ENCODE results near the gene ELK3.
A peak's percentile ranks its signal among the peaks of the same experiment; 100 is the strongest.

Gene ELK3

DNA sequence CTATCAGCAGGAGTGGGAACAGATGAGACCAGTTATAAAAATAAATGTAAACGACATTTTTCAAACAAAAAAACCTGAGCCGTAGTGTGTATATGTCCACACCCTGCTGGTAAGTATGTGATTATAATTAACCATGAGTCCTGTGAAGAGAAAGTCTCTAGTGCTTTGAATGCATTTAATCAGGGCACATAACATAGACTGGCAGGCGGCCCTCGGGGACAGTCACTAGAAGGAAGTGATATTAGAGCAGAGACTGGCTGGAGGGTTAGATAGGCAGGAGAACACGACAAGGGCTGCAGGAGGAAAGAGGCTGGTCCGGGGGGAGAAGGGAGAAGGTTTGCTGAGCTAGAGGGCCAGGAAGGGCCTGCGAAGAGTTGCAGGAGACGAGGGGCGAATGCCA lies 23.8 kb upstream of the ELK3 start:
- H3K4me3 ChIP-seq (ENCODE audit: low read depth, low read length) = no peak overlapping the region
- no peak for TF ChIP-seq CTCF (IDR thresholded peaks at IDR 0.05; ENCODE audit: low read depth, low read length)
- in situ Hi-C loops (cut with HindIII; ENCODE audit: low sequenced_read_pairs) = no loop called here
- DNase-seq (ENCODE audit: low read depth, low spot score) = no peak

GRCh38 chr12:96170762-96171161 lies 23.4 kb upstream of the ELK3 start:
- in situ Hi-C loops (cut with HindIII; ENCODE audit: low sequenced_read_pairs) = no loop called here
- H3K4me3 ChIP-seq (ENCODE audit: low read depth, low read length) = no peak overlapping the region
- DNase-seq (ENCODE audit: low read depth, low spot score) = no peak
- no peak for TF ChIP-seq CTCF (IDR thresholded peaks at IDR 0.05; ENCODE audit: low read depth, low read length)

GRCh38 chr12:96171905-96172304 lies 22.3 kb upstream of the ELK3 start:
- DNase-seq (ENCODE audit: low read depth, low spot score) = no peak
- TF ChIP-seq CTCF (IDR thresholded peaks at IDR 0.05; ENCODE audit: low read depth, low read length) = no peak
- in situ Hi-C loops (cut with HindIII; ENCODE audit: low sequenced_read_pairs) = no loop called here
- H3K4me3 ChIP-seq (ENCODE audit: low read depth, low read length) = no peak overlapping the region

- in situ Hi-C loops (cut with HindIII; ENCODE audit: low sequenced_read_pairs) = no loop called here
- no peak for TF ChIP-seq CTCF (IDR thresholded peaks at IDR 0.05; ENCODE audit: low read depth, low read length)
- no peak for DNase-seq (ENCODE audit: low read depth, low spot score)
- H3K4me3 ChIP-seq (ENCODE audit: low read depth, low read length) = no peak overlapping the region
These were observed 21.2 kb upstream of the ELK3 start for GRCh38 chr12:96172981-96173380.

- in situ Hi-C loops (cut with HindIII; ENCODE audit: low sequenced_read_pairs) = no loop called here
These were observed 17.6 kb upstream of the ELK3 start for GRCh38 chr12:96176575-96176974.

DNA sequence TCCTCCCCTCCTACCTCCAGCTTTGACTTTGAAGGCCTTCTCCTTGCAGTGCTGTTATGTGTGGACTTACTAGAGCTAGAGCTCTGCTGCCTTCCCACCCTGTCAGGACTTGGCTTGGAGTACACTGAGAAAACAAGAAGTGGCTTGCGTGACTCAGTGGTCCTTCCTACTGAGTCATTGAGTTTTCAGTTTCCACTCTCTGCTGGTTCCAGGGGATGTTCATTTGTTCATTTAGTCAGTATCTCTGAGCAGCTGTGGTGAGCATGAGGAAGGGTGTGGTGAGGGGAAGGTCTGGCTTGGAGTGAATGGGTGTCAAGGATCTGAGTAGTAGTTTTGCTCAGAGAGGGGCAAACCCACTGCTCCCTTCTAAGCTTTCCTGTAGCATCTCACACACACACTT lies 17.2 kb upstream of the ELK3 start:
- DNase-seq (ENCODE audit: low read depth, low spot score) = peak; percentile 83
- H3K4me3 ChIP-seq (ENCODE audit: low read depth, low read length) = no peak overlapping the region
- TF ChIP-seq CTCF (IDR thresholded peaks at IDR 0.05; ENCODE audit: low read depth, low read length) = no peak
- in situ Hi-C loops (cut with HindIII; ENCODE audit: low sequenced_read_pairs) = no loop called here

More at GRCh38 chr12:96176575-96176974, 17.6 kb upstream of the ELK3 start:
- H3K4me3 ChIP-seq (ENCODE audit: low read depth, low read length) = no peak overlapping the region
- TF ChIP-seq CTCF (IDR thresholded peaks at IDR 0.05; ENCODE audit: low read depth, low read length) = no peak
- DNase-seq (ENCODE audit: low read depth, low spot score) = no peak

All from astrocyte of the spinal cord (primary cell).